NCI-H2171 treated with DMSO at 0.1 percent for 48 hours (cell line): Measurements from ENCODE around the gene DCDC2.
A peak's percentile ranks its signal among the peaks of the same experiment; 100 is the strongest.
"Not testable (repeated sequence)": the region's sequence is repeated elsewhere in the genome, so short reads cannot be mapped to it uniquely, and the experiment has no call there.

Experiments
- DNase-seq: peaks from one replicate; lab custom pipeline; 2025; lab: John Stamatoyannopoulos, UW

Gene DCDC2

DNA sequence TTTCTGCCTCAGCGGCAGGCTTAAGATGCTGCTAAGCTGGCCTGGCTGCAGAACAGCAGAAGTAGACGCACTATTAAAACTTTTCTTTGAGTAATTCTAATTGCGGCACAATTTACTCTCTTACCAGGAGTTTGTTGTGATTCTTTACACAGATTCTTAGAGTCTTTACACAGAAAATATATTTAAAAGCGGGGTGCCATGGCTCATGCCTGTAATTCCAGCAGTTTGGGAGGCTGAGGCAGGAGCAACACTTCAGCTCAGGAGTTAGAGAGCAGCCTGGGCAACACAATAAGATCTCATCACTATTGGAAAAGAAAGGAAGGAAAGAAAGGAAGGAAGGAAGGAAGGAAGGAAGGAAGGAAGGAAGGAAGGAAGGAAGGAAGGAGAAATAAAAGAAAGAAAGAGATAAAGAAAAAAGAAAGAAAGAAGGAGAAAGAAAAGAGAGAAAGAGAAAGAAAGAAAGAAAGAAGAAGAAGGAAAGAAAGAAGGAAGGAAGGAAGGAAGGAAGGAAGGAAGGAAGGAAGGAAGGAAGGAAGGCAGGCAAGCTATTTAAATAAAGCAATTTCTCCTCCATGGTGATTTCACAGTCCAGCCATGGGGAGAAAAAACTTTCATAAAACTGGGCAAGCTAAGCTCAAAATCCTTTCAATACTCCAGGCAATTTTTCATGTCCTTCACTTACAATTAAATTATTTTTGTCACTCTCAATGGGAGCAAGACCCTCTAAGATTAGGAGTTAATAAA, 23.8 kb upstream of the DCDC2 start:
- no peak for DNase-seq

DNA sequence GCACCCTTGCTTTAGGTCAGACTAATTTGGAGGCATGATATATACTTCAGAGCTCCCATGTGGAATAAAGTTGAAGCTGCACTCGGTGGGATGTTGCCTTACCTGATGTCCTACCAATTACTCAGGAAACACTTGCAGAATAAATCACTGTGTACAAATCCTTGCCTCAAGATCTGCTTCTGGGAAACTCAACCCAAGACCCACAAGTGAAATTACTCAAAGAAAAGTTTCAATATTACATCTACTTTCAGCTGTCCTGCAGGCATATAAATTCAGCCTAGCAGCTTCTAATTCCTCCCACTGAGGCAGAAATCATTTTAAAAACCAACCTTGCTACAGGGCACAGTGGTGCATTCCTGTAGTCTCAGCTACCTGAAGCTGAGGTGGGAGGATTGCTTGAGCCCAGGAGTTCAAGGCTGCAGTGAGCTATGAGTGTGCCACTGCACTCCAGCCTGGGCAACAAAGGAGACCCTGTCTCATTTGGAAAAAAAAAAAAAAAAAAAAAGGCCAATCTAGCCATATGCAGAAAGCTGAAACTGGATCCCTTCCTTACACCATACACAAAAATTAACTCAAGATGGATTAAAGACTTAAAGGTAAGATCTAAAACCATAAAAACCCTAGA, 20.7 kb upstream of the DCDC2 start:
- DNase-seq: no peak

DNA sequence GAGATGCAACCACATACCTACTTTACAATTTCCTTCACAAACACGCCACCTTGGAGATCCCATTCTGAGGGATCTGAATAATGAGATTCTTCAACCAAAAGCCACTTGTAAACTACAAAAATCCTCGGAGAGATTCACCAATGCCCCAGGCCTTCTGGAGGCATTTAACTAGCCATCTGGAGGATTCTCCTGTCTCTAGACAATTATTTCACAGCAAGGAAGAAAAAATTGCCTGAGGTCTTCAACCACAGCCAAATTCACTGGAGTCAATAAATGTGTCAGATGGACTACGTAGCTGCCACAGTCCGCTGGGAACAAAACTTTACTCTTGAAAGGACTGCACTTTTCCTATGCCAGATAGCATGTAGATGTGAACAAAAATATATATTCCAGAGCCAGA, 19.0 kb upstream of the DCDC2 start:
- DNase-seq: peak; percentile 78

DNA sequence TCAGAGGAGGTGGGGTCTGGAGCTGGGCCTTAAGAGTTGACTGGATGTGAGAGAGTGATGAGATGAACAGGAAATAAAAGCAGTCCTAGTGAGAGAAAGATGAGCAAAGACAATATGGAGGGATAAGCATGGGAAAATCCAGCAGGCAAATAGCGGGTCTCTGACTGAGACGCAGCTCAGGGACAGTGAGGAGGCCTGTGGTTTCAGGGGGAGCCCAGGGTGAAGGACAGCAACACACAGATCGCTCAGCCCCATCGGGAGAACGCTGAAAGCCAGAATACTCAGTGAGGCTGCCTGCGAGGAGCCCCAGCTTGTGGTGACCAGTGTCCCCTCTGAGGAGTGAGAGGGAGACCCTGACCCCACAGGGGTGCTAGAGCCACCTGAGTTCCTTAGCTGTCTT, 16.8 kb upstream of the DCDC2 start:
- DNase-seq: no peak

DNA sequence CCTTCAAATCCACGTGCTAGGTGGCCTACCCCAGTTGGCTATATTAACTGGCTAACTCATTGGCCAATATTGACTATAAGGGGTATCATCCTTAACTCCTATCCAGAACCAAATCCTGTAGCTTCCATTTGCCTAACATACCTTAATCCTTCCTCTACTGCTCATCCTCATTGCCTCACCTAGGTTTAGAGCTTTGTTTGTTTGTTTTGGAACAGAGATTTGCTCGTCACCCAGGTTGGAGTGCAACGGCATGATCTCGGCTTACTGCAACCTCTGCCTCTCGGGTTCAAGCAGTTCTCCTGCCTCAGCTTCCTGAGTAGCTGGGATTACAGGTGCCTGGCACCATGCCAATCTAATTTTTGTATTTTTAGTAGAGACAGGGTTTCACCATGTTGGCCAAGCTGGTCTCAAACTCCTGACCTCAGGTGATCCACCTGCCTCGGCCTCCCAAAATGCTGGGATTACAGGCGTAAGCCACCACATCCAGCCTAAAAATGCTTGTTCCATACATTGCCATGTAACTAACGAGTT, 7.3 kb upstream of the DCDC2 start:
- not testable (repeated sequence) for DNase-seq

DNA sequence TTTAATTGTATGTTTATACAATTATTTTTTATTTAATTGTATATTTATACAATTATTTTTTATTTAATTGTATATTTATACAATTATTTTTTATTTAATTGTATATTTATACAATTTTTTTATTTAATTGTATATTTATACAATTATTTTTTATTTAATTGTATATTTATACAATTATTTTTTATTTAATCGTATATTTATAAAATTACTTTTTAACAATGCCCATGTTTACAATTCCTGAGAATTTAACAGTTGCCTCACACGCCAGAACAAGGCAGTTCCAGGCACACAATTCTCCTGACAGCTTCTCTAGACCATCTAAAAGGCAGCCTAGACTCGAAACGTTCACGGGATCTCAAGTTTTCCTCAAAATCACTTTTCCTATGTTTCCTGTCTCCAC, 4.5 kb upstream of the DCDC2 start:
- DNase-seq: not testable (repeated sequence)

DNA sequence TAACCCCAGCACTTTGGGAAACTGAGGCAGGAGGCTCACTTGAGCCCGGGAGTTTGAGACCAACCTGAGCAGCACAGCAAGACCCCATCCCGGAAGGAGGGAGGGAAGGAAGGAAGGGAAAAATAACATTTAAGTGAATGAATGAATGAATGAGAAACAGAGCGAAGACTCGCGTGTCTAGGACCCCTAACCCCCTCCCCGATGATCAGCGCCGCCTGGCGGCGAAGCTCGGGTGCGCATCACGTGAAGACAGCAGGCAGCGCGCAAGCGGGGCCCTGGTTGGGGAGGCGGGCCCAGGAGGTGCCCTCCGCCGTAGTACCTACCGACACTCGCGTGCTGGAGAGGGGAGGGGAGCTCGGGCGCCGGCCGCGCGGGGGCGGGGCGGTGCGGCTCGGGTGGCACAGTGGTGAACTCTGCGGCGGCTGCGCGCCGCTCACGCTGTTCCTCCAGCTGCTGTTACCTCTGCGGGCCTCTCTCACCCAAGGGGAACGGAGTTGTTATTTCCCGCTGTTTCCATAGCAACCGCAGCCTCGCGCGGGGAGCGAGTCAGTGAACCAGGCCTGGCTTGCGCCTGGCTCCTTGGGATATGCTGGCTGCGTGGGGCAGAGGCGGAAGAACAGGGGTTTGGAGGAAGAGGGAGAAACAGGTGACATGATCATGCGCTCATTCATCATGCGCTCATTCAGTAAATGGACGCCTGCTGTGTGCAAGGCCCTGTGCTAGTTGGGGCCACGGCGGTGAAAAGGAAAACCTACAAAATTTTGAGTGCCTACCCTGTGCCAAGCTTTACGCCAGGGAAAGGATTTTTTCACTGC, 2.0 kb upstream of the DCDC2 start:
- peak; percentile 97 for DNase-seq

DNA sequence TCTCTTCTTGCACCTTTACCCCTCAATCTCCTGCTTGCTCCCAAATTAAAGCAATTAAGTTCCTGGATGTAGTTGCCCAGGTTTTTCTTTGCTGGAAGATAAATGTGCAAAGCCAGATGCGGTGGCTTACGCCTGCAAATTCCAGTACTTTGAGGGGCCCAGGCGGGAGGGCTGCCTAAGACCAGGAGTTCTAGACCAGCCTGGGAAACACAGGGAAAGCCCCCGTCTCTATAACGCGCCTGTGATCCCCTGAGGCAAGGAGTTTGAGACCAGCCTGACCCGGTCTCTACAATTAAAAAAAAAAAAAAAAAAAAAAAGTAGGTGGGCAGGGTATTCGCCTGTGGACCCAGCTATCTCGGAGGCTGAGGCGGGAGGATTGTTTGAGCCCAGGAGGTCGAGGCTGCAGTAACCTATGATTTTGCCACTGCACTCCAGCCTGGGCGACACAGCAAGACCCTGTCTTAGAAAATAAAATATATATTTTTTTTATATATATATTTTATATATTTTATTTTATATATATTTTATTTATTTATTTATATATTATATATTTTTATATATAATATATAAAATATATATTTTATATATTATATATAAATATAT, 461 bp upstream of the DCDC2 start:
- DNase-seq: no peak

DNA sequence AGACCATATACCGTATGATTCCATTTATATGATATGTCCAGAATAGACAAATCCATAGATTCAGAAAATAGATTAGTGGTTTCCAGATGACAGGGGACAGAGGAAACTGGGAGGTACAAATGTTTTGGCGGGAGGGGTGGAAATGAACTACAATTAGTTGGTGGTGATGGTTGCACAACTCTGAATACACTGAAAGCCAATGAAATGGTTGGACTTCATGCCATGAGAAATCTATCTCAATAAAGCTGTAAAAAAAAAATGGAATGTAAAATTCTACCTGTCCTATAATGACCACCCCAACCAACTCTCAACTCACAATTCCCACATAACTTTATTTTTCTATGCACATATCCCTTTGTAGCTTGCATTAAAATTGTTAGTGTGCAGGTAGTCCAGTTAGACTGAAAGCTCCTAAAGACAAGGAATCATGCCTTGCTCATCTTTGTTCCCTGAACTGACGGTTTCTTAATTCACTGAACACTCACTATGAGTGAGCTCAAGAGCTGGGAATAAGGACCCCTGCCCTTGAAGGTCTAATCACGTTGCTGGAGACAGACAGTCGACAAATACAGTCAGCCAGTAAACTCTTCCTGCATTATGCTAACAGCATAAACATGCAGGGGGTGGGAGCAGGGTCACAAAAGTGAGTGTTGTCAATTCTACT, 1.4 kb downstream of the DCDC2 start:
- no peak for DNase-seq

DNA sequence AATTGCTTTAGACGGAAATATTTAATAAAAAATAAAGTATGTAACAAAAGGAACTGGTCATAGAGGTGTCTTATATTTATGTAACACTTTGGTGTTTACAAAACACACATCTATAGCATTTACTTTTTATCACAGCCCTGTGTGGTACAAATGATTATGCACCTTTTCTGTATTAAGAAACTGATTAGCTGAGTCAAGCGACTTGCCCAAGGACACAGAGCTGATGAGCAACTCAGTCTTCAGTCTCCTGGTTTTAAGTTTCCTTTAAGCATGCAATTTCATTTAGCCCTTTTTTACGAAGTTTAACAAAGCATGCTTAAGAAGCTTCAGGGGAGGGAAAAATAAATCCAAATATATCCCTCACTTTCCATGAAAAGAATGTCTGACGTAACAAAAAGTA, 2.5 kb downstream of the DCDC2 start:
- no peak for DNase-seq

DNA sequence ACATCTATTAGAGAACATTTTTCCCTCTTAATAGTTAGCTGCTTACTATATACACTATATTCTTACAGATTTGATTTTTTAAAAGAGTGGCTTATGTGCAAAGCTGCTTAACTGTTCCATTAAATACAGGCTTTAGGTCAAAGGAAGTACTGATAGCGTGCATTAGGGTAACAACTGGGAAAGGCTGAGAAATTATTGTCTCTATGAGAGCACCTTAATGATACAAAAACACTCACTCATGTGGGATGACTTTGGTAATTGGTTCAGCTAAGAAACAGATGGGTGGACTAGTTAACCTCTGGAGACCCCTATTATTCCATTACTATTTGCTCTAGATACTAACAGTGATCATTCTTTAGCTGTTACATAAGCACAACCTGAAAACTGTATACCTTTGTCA, 4.0 kb downstream of the DCDC2 start:
- DNase-seq: no peak

DNA sequence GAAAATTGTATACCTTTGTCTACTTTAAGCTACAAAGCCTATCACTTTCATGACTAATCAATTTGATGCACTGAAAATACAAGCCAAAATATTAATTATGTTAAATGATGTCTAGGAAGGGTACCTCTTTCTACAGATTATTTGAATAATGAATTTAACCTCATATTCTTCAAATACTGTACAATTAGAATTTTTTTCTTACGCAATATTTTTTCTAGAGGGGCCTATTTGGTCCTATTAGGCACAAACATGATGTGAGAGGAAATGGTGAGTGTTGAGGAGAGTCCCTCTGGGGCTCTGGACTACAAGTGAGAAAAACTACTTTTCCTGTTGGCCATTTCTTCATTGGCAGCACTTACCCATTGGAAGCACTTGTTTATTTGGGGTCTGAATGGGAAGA, 5.4 kb downstream of the DCDC2 start:
- no peak for DNase-seq

DNA sequence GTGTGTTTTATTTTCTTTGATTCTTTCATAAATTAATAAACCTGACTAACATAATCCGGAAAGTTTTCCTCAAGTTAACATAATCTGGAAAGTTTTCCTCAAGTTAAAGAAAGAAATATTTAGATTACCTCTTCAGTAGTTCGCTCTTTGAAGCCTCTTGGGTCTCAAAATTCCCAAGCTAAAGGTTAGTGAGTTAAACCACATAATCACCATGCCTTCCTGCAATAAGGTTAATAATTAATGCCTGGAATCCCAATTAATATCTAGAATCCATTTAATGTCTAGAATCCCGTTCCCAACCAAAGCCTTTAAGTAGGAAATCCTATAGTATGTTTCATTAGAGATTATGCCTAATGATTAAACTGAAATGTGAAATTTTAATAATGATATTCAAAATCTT, 12.9 kb downstream of the DCDC2 start:
- no peak for DNase-seq

DNA sequence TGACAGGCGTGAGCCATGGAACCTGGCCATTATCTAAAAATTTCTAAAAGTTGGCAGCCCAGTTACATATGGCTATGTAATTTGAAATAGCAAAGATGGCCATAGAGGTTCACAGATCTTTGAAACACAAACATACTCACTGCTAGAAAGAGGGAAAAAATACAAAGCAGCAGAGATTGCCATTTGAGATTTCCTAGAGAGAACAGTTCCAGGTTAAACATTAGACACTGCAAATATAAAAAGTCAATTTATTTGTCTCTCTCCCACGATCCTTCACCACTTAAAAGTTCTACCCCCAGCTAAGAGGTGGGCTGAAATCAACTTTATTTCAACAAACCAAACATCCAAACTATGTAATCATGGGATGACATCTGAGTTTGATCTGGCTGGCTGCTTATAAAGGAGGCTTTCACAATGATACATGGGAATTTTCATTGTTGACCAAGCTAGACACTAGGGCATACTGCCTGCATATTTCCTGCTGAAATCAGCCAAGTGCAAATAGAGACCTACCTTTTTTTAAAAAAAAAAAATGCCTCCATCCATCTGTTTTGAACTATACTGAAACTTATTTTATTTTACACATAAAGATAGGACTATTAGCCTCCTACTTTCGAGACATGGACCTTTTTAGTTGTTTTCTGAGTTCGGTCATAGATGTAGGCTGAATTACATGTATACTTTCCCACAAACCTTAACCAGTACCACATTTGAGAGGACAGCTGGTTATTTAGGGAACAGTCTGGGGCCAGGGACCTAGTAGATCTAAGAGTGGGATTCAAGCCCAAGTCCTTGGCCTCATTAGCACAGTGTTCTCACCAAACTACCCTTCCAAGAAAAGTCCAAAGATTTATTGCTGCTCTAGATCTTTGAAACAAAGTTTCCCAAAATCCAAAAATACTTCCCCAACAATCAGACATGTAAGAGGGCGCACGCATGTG, 16.6 kb downstream of the DCDC2 start:
- no peak for DNase-seq

DNA sequence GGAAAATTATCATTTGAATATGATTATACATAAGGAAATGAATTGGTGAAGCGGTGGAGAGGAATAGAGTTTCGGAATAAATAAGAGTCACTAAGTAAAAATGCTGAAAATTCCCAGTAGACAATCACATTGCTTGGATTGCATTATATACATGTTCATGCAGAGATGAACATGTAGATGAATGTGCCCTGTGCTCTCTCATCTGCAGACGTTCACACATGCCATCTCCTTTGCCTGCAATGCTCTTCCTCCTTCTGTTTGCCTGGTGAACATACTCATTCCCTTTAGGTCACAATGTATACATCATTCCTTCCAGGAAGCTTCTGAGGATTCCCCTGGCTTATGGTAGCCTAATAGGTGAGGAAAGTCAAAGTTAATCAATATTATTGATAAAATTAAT, 17.9 kb downstream of the DCDC2 start:
- no peak for DNase-seq

DNA sequence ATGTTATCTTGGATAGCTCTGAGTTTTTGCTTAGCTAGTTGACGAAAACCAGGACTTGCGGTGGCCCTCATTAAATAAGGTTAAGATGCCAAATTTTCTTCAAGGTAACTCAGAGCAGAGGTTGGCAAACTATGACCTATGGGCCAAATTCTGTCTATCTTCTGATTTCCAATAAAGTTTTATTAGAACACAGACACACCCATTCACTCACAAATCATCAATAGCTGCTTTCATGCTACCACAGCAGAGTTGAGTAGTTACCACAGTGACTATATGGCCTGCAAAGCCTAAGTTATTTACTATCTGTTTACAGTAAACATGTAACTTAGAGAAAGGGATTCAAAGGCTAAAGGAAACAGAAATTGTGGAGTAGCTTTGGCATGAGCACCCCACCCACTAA, 23.6 kb downstream of the DCDC2 start:
- no peak for DNase-seq

DNA sequence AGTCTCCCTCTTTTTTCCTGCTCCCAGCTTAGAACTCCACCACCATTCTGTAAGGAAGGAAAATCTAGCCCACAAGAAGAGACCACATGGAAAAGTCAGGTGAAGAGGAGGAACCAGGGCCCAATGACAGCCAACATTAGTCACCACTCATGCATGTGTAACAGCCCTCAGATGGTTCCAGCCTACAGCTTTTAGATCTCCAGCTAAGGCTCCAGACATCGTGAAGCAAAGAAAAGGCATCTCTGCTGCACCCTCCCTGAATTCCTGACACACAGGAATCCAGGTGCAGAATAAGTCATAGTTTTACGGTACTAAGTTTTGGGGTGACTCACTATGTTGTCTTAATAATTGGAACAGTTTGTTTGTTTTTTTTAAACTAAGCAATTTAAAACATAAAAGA, 25.5 kb downstream of the DCDC2 start:
- DNase-seq: no peak

DNA sequence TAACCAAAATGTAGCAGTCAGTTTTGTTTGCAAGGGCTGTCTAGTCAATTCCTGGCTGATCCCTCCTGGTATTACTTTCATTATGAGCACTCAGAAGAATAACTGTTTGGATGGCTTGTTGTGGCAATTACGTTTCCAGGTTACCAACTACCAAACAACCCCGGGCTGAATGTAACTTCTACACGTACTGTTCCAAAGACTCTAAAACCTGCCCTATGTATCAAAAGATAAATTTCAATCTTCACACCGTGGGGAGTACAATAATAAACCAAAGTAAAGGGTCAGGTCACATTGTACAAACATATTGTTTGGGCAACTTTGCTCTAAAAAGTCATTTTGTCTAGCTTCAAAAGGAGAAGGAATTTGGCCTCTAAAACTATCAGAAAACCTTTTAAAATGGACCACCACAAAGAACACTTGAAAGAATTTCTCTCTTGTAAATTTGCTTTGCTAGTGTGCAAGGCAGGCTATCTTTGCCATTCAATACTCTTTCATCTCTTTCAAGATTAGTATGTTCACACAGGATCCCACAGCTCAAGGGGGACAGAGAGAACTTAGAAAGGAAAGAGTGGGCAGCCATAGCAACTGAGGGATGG, 27.6 kb downstream of the DCDC2 start:
- no peak for DNase-seq

DNA sequence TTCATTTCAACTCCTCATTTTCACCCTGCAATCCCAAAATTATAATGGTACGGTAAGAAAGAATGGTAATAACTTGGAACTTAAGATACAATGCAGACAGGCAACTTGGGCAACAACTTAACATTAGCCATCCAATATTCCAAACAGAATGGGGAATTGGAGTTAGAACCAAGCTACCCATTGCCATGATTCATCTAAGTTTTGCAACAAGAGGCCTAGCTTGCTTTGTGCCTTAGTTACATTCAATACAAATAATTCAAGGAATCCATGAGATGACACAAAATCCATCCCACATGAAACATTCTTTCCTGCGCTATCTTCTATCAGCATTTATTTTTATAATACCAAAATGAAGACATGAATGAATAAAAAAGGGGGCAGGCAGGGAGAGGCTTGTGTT, 28.4 kb downstream of the DCDC2 start:
- DNase-seq: no peak

DNA sequence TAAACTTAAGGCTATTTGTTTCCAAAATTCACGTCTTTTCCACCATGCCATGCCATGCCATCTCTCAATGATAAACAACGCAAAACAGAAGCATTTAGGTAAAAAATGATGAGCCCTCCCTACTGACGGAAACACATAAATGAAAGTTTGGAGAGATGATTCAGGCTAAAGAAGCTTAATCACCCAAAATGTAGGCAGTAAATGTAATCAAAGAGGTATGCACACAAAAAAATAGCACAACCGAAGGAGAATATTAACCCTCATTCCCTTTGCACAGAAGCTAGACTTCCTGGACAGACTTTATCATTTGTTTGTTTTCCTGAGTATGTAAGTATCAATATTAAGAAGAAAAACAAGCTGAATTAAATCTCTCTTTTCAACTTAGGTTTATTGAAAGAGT, 28.8 kb downstream of the DCDC2 start:
- no peak for DNase-seq
